Aorta (tissue), 5 donors: ENCODE data around the gene PCYOX1L. TPM values are rescaled to one million over a fixed set of nuclear protein-coding genes. Genes with fewer than 3 reads are reported as not detected.
A peak's percentile ranks its signal among the peaks of the same experiment; 100 is the strongest.
"Not testable (repeated sequence)": the region's sequence is repeated elsewhere in the genome, so short reads cannot be mapped to it uniquely, and the experiment has no call there.

Experiments
- ATAC-seq: fragments of 200-7000 bp; cut with Tn5 transposase; one replicate; pipeline ENCODE4 v1.9.1; 2022; ENCODE audit warnings: moderate library complexity; ENCODE audit not compliant: low FRiP score
- DNase-seq, 2 donors: peaks; one replicate each; pipeline ENCODE4 v3.0.0-alpha.2; 2020
- H3K27ac ChIP-seq, 2 donors: one replicate each; pipeline ENCODE4 v1.5.1; 2013; ENCODE audit warnings: low read length in 2 of 2, mild to moderate bottlenecking in 2 of 2, moderate library complexity in 2 of 2, control low read depth in 1 of 2, inconsistent platforms in 1 of 2, low read depth in 1 of 2
- H3K27me3 ChIP-seq, 2 donors: one replicate each; pipeline ENCODE4 v1.6.1; 2013; ENCODE audit warnings: control low read depth in 1 of 2, low read length in 1 of 2, mild to moderate bottlenecking in 1 of 2, moderate library complexity in 1 of 2; ENCODE audit not compliant: insufficient read depth in 2 of 2, control insufficient read depth in 1 of 2
- H3K36me3 ChIP-seq, 2 donors: one replicate each; pipeline ENCODE4 v1.6.1; 2013; ENCODE audit warnings: control low read depth in 1 of 2, low read length in 1 of 2, mild to moderate bottlenecking in 1 of 2; ENCODE audit not compliant: insufficient read depth in 2 of 2, control insufficient read depth in 1 of 2
- H3K4me1 ChIP-seq, 2 donors: one replicate each; pipeline ENCODE4 v1.6.1; 2013; ENCODE audit warnings: low read length in 2 of 2, control low read depth in 1 of 2, mild to moderate bottlenecking in 1 of 2, moderate library complexity in 1 of 2; ENCODE audit not compliant: insufficient read depth in 2 of 2, control insufficient read depth in 1 of 2
- H3K4me3 ChIP-seq, 2 donors: one replicate each; pipeline ENCODE4 v1.5.1; 2013; ENCODE audit warnings: low read length in 2 of 2, control low read depth in 1 of 2, mild to moderate bottlenecking in 1 of 2
- H3K9me3 ChIP-seq: one replicate; pipeline ENCODE4 v1.6.1; 2013; ENCODE audit warnings: mild to moderate bottlenecking, low read length; ENCODE audit not compliant: control insufficient read depth
- WGBS, 2 donors: extraction: QIAGEN DNeasy Blood & Tissue Kit; methylation state at CpG; one replicate each; pipeline ENCODE4 v1.1.7; 2013; 5-methylcytosine and 5-hydroxymethylcytosine counted together
- intact Hi-C, 2 donors: fragments of 100-400 bp; cut with DNase I; formaldehyde crosslinking; loops; one replicate each; pipeline versions ENCODE4 v1.14.2 to v1.15.0; 2022
- polyA plus RNA-seq, 2 donors: library from polyadenylated mRNA; stranded (reverse); fragments of 200-250 nt; gene quantifications; one replicate each; pipeline ENCODE4 v1.2.3, GENCODE V29; 2013
- total RNA-seq, 2 donors: library from RNA; stranded (reverse); fragmentation: NEBNext Ultra II Directional; extraction: Animal tissue kit (Norgen Biotek cat#: 25700); gene quantifications; one replicate each; pipeline ENCODE4 v1.2.1, GENCODE V29; 2021
- donor health status: healthy with polysubstance abuse.
- donor health status: Bipolar disorder and iron deficiency.
- donor health status: DM: no; HTN: no; CAD: no.
- donor health status: DM: no; HTN: no; CAD: no.
- donor health status: DM: yes; HTN: yes; CAD: no.

PCYOX1L gene
- total and polyA plus RNA-seq, 4 donors, result 3.1 to 9.2 (median 4.2) TPM

DNA sequence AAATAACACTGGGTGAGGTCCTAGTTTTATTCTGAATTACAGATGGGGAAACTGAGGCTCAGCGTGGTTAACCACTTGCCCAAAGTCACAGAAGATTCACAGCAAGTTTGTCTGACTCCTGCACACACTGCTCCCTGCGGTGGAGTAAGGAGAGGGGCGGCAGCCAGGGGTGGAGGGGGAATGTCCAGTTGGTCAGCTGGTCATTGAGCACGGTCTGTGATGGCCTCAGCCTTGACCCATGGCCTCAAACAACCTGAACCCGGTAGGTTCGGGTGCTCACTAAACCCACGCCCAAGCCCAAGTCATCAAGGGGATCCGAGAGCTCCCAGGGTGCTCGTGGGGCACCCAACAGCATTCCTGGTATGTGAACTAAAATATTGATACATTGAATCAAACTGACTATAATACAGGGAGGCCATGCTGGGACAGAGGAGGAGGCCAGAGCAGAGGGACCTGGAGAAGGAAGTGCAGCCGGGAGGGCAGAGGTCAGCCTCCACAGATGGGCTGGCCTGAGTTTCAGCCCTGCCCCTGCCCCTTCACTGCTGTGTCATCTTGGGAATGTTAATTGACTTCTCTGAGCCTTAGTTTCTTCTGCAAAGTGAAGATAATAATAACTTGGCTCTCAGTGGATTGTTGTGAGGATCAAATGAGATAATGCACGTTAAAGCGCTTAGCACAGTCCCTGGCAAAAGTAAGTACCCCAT, 24.8 kb downstream of the PCYOX1L start:
- peak overlapping the region; percentile 90 to 100 for H3K27ac ChIP-seq
- H3K9me3 ChIP-seq, result no peaks in the 10 kb centered on the region
- WGBS, 2 donors, result 24 to 25% methylated on average over 12 of the region's 12 CpGs
- ATAC-seq (no peak), DNase-seq (peak in 1 of 2 donors; percentile 78)
- no peaks in the 10 kb centered on the region for H3K36me3 ChIP-seq
- no peak overlapping the region for H3K4me3 ChIP-seq
- H3K4me1 ChIP-seq, result peaks cover 0 to 1% of the 10 kb centered on the region in 2 donors
- no peaks in the 10 kb centered on the region for H3K27me3 ChIP-seq
- intact Hi-C loops, result loop anchor here (1.0 to 2.0 kb wide), 3 partner anchors 24 to 48 kb away; no protein-coding TSS in a partner anchor

DNA sequence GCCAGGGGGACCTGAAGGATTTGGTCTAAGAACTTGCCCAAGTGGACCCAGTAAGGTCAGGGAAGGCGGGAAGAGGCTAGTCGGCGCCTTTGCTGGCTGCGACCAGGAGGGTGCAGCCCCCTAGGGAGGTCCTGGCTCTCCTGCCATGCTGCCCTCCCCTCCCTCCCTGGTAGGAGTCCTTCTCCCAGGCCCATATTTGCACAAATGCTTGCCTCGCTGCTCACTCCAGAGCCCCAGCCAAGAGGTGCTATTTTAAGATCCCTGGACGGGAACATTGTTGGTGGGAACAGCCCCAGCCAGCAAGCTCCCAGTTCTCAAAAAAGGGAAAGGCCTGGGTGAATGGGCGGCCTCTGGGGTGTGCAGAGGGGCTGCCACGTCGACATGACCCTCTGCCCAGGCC, 25.6 kb downstream of the PCYOX1L start:
- no peak overlapping the region for H3K4me3 ChIP-seq
- 4 to 9% methylated on average over 9 of the region's 9 CpGs for WGBS, 2 donors
- H3K27me3 ChIP-seq, result no peaks in the 10 kb centered on the region
- peak; percentile 74 for ATAC-seq
- H3K9me3 ChIP-seq, result no peaks in the 10 kb centered on the region
- peaks cover 0 to 1% of the 10 kb centered on the region in 2 donors for H3K4me1 ChIP-seq
- no peaks in the 10 kb centered on the region for H3K36me3 ChIP-seq
- intact Hi-C loops, result loop anchor here (1.0 to 2.0 kb wide), 3 partner anchors 23 to 47 kb away; no protein-coding TSS in a partner anchor
- peak overlapping the region; percentile 93 to 100 for H3K27ac ChIP-seq
- peak; percentile 87 to 90 for DNase-seq

DNA sequence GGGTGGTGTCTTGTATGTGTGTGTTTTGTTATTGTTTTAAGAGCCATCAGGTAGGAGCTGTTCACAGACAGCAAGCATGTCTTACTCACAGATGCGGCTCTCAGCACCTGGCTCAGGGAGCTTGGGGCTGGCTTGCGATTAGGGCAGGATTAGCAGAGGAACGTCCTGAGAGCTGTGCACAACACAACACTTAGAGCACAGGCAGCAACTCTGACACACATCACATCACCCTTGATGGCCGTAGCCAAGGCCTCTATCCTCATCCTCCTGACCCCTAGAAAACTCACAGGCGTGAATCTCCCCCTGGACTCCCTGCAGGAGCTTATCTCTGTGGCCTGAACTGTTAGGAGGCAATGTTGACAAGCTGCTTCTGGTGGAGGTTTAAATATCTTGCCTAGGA, 28.3 kb downstream of the PCYOX1L start:
- WGBS, 2 donors, result 23 to 24% methylated on average over 5 of the region's 5 CpGs
- no peak for ATAC-seq
- H3K4me1 ChIP-seq, result peaks cover 0 to 1% of the 10 kb centered on the region in 2 donors
- H3K27me3 ChIP-seq, result no peaks in the 10 kb centered on the region
- no peaks in the 10 kb centered on the region for H3K9me3 ChIP-seq
- DNase-seq, result peak in 1 of 2 donors; percentile 59
- intact Hi-C loops, result no loop called here
- peak overlapping the region; percentile 83 to 97 for H3K27ac ChIP-seq
- no peak overlapping the region for H3K4me3 ChIP-seq
- H3K36me3 ChIP-seq, result no peaks in the 10 kb centered on the region

DNA sequence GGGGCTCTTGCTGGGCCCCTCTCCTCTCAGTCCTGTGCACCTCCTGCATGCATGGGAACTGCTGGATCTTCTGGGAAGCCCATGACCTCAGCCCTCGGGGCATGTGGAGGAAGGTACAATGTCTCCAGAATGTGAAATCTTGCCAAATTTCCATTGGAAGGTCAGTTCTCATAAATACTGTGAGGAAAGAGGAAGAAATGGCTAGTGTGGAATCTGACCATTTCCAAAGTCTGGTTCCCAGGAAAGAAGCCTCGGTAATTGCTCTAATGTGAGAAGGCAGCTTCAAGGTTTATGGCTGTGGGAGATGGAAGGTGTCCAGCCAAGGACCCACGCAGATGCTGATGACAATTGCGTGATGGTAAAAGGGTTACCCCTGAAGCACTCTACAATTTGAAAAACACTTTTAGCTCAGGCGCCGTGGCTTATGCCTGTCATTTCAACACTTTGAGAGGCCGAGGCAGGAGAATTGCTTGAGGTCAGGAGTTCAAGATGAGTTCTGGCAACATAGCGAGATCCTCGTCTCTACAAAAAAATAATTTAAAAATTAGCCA, 29.3 kb downstream of the PCYOX1L start:
- H3K4me1 ChIP-seq, result peaks cover 0 to 1% of the 10 kb centered on the region in 2 donors
- H3K9me3 ChIP-seq, result no peaks in the 10 kb centered on the region
- H3K27ac ChIP-seq, result peak overlapping the region; percentile 83 to 97
- H3K4me3 ChIP-seq, result no peak overlapping the region
- H3K36me3 ChIP-seq, result no peaks in the 10 kb centered on the region
- WGBS, 2 donors, result 14 to 25% methylated on average over 9 of the region's 9 CpGs
- ATAC-seq (no peak), DNase-seq (peak in 1 of 2 donors; percentile 76)
- intact Hi-C loops, result no loop called here
- H3K27me3 ChIP-seq, result no peaks in the 10 kb centered on the region

DNA sequence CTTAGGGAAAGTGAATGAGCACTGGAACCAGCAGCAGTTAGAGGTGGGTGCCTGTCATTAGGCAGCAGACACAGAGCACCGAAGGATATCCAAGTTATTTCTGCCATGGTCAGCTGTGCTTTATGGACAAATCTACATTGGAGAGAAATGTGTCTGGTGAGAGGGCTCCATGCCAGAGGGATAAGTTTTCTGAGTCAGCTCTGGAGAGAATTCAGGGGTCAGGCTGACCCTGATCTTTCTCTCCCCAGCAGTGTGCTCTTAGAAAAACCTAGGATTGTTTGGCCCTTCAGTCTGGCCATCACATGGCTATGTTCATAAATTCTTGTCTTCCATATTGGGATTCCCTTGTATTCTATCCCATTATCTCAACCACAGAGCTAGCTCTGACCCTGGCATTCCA, 30.1 kb downstream of the PCYOX1L start:
- peak overlapping the region; percentile 31 to 72 for H3K27ac ChIP-seq
- no peak overlapping the region for H3K4me3 ChIP-seq
- no peaks in the 10 kb centered on the region for H3K27me3 ChIP-seq
- WGBS, 2 donors, result 8% methylated on average over 1 of the region's 1 CpG
- H3K4me1 ChIP-seq, result peaks cover 0 to 1% of the 10 kb centered on the region in 2 donors
- ATAC-seq, result peak; percentile 26
- peak in 1 of 2 donors; percentile 9 for DNase-seq
- H3K9me3 ChIP-seq, result no peaks in the 10 kb centered on the region
- no peaks in the 10 kb centered on the region for H3K36me3 ChIP-seq
- intact Hi-C loops, result loop anchor here in 1 of 2 donors (1.0 kb wide), 1 partner anchor 18 kb away; no protein-coding TSS in a partner anchor

DNA sequence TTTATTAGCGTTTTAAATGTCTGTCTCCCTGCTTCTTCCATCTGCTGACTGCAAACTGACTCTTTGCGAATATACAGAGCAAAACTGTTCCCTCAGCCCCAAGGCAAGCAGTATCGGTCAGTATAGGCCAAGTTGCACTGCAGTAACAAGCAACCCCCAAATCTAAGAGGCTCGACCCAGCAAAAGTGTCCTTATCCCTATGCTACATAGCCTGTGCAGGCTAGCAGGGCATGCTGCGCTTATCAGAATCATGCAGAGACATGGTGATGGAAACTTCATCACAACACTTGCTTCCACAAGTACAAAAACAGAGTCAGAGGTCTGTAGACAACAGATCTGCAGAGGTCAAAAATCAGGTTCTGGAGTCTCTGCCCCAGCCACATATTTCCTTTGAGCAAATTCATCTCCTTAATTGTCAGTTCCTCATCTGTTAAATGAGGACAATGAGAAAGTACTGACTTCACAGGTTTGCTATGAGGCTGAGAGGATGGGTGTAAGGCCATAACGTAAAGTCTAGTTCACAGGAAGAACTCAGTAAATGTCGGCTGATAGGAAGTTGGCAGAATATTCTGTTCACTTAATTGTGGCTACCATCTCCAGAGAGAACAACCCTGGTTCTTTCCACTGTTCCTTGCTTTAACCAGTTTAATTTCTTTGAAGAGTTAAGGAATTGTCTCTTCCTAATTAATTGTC, 30.8 kb downstream of the PCYOX1L start:
- Histone ChIP-seq H3K36me3 (no peaks in the 10 kb centered on the region), H3K27ac (peak overlapping the region; percentile 69 to 95), H3K9me3 (no peaks in the 10 kb centered on the region), H3K27me3 (no peaks in the 10 kb centered on the region), H3K4me3 (no peak overlapping the region), H3K4me1 (peaks cover 0 to 1% of the 10 kb centered on the region in 2 donors)
- intact Hi-C loops, result loop anchor here in 1 of 2 donors (1.0 kb wide), 1 partner anchor 18 kb away; no protein-coding TSS in a partner anchor
- ATAC-seq (no peak), DNase-seq (peak in 1 of 2 donors; percentile 1)
- WGBS, 2 donors, result 62 to 72% methylated on average over 7 of the region's 7 CpGs

DNA sequence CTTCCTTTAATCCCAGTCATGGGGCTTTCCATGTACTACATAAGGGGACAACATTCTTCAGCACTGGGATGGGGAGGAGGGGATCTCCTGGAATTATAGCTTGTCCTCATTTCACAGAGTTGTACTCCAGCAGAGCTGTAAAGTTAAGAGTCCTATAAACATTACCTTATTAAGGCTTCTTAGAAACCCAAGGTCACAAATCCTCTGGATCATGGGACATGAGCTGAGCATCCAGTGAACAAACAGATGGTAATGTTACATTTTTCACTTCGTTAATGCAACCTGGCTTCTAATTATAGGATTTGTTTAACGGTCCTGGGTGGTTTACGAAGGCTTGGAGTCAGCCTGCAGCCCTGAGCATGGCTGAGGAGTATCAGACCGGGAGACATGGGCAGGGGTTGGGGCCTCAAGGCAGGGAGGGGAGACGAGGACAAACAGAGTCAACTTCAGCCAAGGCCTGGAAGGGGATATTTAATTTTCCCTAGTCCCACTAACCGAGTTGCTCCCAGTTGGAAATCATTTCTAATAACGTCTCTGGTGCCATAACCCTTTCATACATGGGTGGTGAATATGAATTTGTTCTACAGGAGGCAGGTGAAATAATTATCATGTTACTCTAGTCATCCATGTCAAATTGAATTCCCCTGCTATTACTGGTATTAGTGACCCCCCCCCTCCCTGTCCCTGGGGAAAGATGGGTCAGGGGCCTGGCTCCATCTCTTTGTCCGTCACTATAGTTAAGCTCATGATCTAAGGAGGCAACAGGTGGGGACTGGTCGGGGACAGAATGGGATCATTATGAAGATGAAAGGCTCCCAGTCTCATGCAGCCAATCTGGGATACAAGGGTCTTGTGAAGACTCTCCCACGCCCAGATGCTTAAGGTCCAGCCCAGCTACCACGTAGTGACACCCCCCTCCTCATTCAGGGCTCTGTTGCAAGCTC, 32.0 kb downstream of the PCYOX1L start:
- Histone ChIP-seq H3K27me3 (no peaks in the 10 kb centered on the region), H3K4me1 (peaks cover 0 to 1% of the 10 kb centered on the region in 2 donors), H3K4me3 (no peak overlapping the region), H3K36me3 (no peaks in the 10 kb centered on the region), H3K9me3 (no peaks in the 10 kb centered on the region), H3K27ac (peak overlapping the region; percentile 52 to 70)
- 41 to 48% methylated on average over 11 of the region's 11 CpGs for WGBS, 2 donors
- ATAC-seq (no peak), DNase-seq (peak in 1 of 2 donors; percentile 17)
- intact Hi-C loops, result no loop called here

DNA sequence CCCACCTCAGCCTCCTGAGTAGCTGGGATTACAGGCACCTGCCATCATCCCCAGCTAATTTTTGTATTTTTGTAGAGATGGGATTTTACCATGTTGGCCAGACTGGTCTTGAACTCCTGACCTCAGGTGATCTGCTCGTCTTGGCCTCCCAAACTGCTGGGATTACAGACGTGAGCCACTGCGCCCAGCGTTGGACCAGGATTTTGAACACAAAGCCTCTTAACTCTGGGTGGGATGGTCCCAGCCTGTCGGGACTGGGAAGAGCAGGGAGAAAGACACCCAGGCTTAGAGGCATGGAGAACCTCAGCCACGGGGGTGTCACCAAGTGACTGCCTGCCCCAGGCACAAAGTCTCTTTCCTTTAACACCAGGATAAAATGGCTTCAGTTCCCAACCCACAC, 33.2 kb downstream of the PCYOX1L start:
- 87 to 91% methylated on average over 6 of the region's 6 CpGs for WGBS, 2 donors
- H3K4me1 ChIP-seq, H3K9me3 ChIP-seq, H3K4me3 ChIP-seq, intact Hi-C loops, ATAC-seq, H3K27me3 ChIP-seq, H3K27ac ChIP-seq, H3K36me3 ChIP-seq: not testable (repeated sequence)
- peak in 1 of 2 donors; percentile 43 for DNase-seq
